ENCODE measurements around the gene NAALADL2.

The NAALADL2 gene

GRCh38 chr3:174859114-174859735 is at the start of gene NAALADL2:
NAALADL2 (plus strand) TSS chr3:174859334.
- peak; percentile 69 for DNase-seq

- DNase-seq: no peak
Measured at GRCh38 chr3:174810254-174810653, 48.9 kb upstream of the NAALADL2 start.

GRCh38 chr3:174812172-174812862 is 46.8 kb upstream of the NAALADL2 start:
- DNase-seq: no peak

- no peak for DNase-seq
Measured at GRCh38 chr3:174815750-174816149, 43.4 kb upstream of the NAALADL2 start.

GRCh38 chr3:174820885-174821284 is 38.2 kb upstream of the NAALADL2 start:
- DNase-seq: no peak

- no peak for DNase-seq
Measured at GRCh38 chr3:174821477-174821876, 37.7 kb upstream of the NAALADL2 start.

- DNase-seq: no peak
Measured at GRCh38 chr3:174822320-174822719, 36.8 kb upstream of the NAALADL2 start.

- DNase-seq: no peak
Measured at GRCh38 chr3:174826069-174826468, 33.1 kb upstream of the NAALADL2 start.

- no peak for DNase-seq
Measured at GRCh38 chr3:174844746-174845145, 14.4 kb upstream of the NAALADL2 start.

GRCh38 chr3:174846055-174846454 is 13.1 kb upstream of the NAALADL2 start:
- no peak for DNase-seq

GRCh38 chr3:174854987-174855386 is 4.1 kb upstream of the NAALADL2 start:
- DNase-seq: no peak

GRCh38 chr3:174857301-174857700 is 1.8 kb upstream of the NAALADL2 start:
- DNase-seq: no peak

- DNase-seq: no peak
Measured at GRCh38 chr3:174858353-174858752, 781 bp upstream of the NAALADL2 start.

GRCh38 chr3:174859756-174860155 is 622 bp downstream of the NAALADL2 start:
- DNase-seq: no peak

- peak; percentile 18 for DNase-seq
Measured at GRCh38 chr3:174862101-174862500, 3.0 kb downstream of the NAALADL2 start.

- DNase-seq: no peak
Measured at GRCh38 chr3:174862666-174863065, 3.5 kb downstream of the NAALADL2 start.

GRCh38 chr3:174863488-174863887 is 4.4 kb downstream of the NAALADL2 start:
- peak; percentile 57 for DNase-seq

- DNase-seq: no peak
Measured at GRCh38 chr3:174869448-174869847, 10.3 kb downstream of the NAALADL2 start.

- no peak for DNase-seq
Measured at GRCh38 chr3:174873832-174874657, 14.9 kb downstream of the NAALADL2 start.

GRCh38 chr3:174882789-174883188 is 23.7 kb downstream of the NAALADL2 start:
- no peak for DNase-seq

GRCh38 chr3:174883881-174884675 is 24.9 kb downstream of the NAALADL2 start:
- no peak for DNase-seq

- no peak for DNase-seq
Measured at GRCh38 chr3:174884776-174885568, 25.8 kb downstream of the NAALADL2 start.
